Lung (tissue), 12 donors: ENCODE measurements around the gene KIF5C. TPM values are rescaled to one million over a fixed set of nuclear protein-coding genes. Genes with fewer than 3 reads are reported as not detected.

ENCODE experiments used
- ATAC-seq: fragments of 200-7000 bp; cut with Tn5 transposase; one replicate; pipeline ENCODE4 v1.9.1; 2020; ENCODE audit warnings: moderate number of reproducible peaks; ENCODE audit not compliant: insufficient read depth, low FRiP score
- DNase-seq, 3 donors: peaks; one replicate each; pipeline ENCODE4 v3.0.0-alpha.2; 2013 to 2017
- H3K27ac ChIP-seq, 2 donors: one replicate each; pipeline ENCODE4 v1.5.1; 2013; ENCODE audit warnings: mild to moderate bottlenecking in 2 of 2, moderate library complexity in 2 of 2, control low read depth in 1 of 2, inconsistent platforms in 1 of 2, low read depth in 1 of 2, low read length in 1 of 2
- H3K27me3 ChIP-seq, 3 donors: one replicate each; pipeline ENCODE4 v1.5.1; 2013; ENCODE audit warnings: low read length in 2 of 3; ENCODE audit not compliant: control insufficient read depth in 3 of 3, insufficient read depth in 3 of 3
- H3K36me3 ChIP-seq, 4 donors: one replicate each; pipeline ENCODE4 v1.5.1; 2013; ENCODE audit warnings: low read length in 4 of 4, mild to moderate bottlenecking in 1 of 4, moderate library complexity in 1 of 4; ENCODE audit not compliant: control insufficient read depth in 4 of 4, insufficient read depth in 4 of 4
- H3K4me1 ChIP-seq, 5 donors: one replicate each; pipeline ENCODE4 v1.5.1; 2013; ENCODE audit warnings: low read length in 5 of 5, mild to moderate bottlenecking in 2 of 5, moderate library complexity in 1 of 5; ENCODE audit not compliant: control insufficient read depth in 5 of 5, insufficient read depth in 5 of 5
- H3K4me3 ChIP-seq: one replicate; pipeline ENCODE4 v1.5.1; 2013; ENCODE audit warnings: mild to moderate bottlenecking, control low read depth, moderate library complexity
- H3K9ac ChIP-seq, 2 donors: one replicate each; pipeline ENCODE4 v1.5.1; 2013; ENCODE audit warnings: low read length in 2 of 2, control low read depth in 1 of 2; ENCODE audit not compliant: insufficient read depth in 1 of 2
- H3K9me3 ChIP-seq, 4 donors: one replicate each; pipeline ENCODE4 v1.5.1; 2013; ENCODE audit warnings: low read length in 3 of 4, mild to moderate bottlenecking in 1 of 4, moderate library complexity in 1 of 4; ENCODE audit not compliant: control insufficient read depth in 4 of 4, insufficient read depth in 3 of 4
- WGBS, 2 donors: extraction: QIAGEN DNeasy Blood & Tissue Kit; methylation state at CpG; one replicate each; pipeline ENCODE4 v1.1.7; 2013; 5-methylcytosine and 5-hydroxymethylcytosine counted together
- polyA plus RNA-seq, 2 donors: library from polyadenylated mRNA; stranded (reverse); fragments of 200-250 nt; gene quantifications; one replicate each; pipeline ENCODE4 v1.2.1, GENCODE V29; 2013
- total RNA-seq, 2 donors: library from RNA; depleted of rRNA in 1 of 2; stranded (reverse); fragments of >200 nt in 1 of 2; gene quantifications; one replicate each; pipeline ENCODE4 v1.2.1, GENCODE V29; 2014 to 2021
- TF ChIP-seq, protein P1 (sequence below): IDR thresholded peaks from 2 replicates; pipeline ENCODE4 v1.5.1; 2012; ENCODE audit warnings: mild to moderate bottlenecking; ENCODE audit errors: control extremely low read depth, extremely low read depth
- donor health status: control.
- donor health status: control.
- donor health status: Bipolar disorder and iron deficiency.
- donor health status: healthy.
- donor health status: DM: yes; HTN: yes; CAD: no.

The KIF5C gene
- total and polyA plus RNA-seq, 4 donors: 0.22 to 1.4 (median 0.49) TPM

DNA sequence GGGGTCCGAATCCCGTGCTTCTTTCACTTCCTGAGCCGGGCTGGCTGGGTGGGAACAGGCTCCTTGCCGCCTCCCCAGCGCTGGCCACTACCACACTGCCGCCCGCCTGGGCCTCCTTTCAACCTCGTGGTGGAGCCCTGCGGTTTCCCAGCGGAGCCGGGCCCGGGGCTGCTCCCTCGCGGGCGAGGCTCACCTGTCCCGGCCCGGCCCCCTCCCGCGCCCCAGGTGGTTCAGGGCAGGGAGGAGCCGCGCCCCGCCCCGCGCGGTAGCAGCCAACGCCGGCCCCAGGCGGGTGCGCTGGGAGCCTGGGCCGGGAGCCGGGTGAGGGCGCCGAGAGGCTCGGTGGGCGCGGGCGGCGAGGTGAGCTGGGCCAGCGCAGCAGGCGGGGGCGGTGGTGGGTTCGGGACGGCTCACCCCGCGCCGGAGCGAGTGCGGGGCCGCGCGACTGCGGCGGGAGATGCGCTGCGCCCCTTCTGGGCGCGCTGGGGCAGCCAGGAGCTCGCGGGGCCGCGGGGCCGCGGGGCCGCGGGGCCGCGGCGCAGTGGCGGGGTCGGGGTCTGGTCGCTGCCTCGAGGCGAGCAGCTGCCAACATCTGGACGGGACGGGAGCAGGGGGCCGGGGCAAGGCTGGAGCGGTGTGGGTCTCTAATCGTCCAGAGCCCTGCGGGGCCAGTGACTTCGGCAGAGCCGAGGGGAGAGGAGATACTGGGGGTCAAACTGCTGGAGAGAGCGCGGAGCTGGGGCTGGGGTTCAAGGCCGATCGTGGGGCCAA is 163.6 kb downstream of the KIF5C start, which contains the start of gene LYPD6B:
Gene LYPD6B (plus strand): TSS at position 258 of the 771 bp plus-strand sequence. CDS start 92,250 bp downstream, outside the sequence.
- peaks cover 0 to 11% (median 3%) of the 10 kb centered on the region in 5 donors for H3K4me1 ChIP-seq
- H3K9ac ChIP-seq: peak within 1 kb of the TSS; percentile 67 to 81
- peak; percentile 68 to 71 (median 68) for DNase-seq
- peak within 1 kb of the TSS; percentile 47 for H3K4me3 ChIP-seq
- 2 to 3% methylated on average over 57 to 85 of the region's 85 CpGs for WGBS, 2 donors
- H3K27me3 ChIP-seq: peaks cover 0 to 9% (median 0%) of the 10 kb centered on the region in 3 donors
- H3K36me3 ChIP-seq: no peaks in the 10 kb centered on the region
- TF ChIP-seq, protein P1, sequence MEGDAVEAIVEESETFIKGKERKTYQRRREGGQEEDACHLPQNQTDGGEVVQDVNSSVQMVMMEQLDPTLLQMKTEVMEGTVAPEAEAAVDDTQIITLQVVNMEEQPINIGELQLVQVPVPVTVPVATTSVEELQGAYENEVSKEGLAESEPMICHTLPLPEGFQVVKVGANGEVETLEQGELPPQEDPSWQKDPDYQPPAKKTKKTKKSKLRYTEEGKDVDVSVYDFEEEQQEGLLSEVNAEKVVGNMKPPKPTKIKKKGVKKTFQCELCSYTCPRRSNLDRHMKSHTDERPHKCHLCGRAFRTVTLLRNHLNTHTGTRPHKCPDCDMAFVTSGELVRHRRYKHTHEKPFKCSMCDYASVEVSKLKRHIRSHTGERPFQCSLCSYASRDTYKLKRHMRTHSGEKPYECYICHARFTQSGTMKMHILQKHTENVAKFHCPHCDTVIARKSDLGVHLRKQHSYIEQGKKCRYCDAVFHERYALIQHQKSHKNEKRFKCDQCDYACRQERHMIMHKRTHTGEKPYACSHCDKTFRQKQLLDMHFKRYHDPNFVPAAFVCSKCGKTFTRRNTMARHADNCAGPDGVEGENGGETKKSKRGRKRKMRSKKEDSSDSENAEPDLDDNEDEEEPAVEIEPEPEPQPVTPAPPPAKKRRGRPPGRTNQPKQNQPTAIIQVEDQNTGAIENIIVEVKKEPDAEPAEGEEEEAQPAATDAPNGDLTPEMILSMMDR: no peak
- H3K27ac ChIP-seq: no peak within 1 kb of the TSS
- H3K9me3 ChIP-seq: no peaks in the 10 kb centered on the region
- peak; percentile 29 for ATAC-seq

DNA sequence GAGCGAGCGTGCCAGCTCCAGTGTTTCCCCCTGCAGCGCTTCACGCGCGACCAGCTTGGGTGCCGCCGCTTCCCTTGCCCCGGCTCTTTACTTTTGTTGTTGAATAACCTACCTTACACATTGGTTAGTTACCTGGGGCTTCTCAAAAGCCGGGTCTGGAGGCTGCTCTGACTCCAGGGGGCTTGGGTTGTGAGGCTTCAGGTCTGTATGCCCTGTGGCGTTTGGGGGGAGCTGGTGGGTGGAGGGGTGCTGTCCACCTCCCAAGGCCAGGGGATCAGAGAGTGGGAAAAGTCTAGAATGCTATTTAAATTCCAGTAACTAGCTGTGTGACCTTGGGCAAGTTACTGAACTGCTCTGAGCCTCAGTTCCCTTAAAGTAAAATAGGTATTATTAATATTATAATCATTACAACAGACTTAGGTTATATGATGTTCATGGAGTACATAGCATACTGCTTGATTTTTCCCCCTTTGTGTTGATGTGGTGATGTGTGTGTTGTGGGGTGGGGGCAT is 164.2 kb downstream of the KIF5C start:
- TF ChIP-seq, protein P1: no peak
- WGBS, 2 donors: 42 to 50% methylated on average over 11 of the region's 11 CpGs
- H3K9ac ChIP-seq: peak overlapping the region; percentile 66 to 67

DNA sequence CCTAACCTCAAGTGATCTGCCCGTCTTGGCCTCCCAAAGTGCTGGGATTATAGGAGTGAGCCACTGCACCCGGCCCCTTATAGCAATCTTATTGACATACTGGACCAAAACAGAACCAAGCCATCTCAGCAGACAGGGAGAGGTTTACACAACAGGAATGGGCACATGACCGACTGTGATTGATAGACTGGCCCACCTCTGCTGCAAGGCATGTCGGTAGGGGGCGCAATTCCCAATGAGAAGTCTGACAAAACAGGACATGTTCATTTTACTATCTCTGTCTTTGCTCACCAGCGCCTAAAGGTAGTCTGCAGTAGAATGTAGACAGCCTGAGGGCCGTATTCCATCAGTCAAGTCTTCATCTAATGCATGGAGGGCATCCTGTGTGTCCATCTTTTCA is 165.4 kb downstream of the KIF5C start:
- H3K27me3 ChIP-seq: peaks cover 0 to 9% (median 0%) of the 10 kb centered on the region in 3 donors
- H3K36me3 ChIP-seq: no peaks in the 10 kb centered on the region
- no peaks in the 10 kb centered on the region for H3K9me3 ChIP-seq
- H3K4me3 ChIP-seq: no peak overlapping the region
- ATAC-seq (no peak), DNase-seq (no peak)
- TF ChIP-seq, protein P1: no peak
- H3K9ac ChIP-seq: no peak overlapping the region
- no peak overlapping the region for H3K27ac ChIP-seq
- peaks cover 0 to 11% (median 3%) of the 10 kb centered on the region in 5 donors for H3K4me1 ChIP-seq
- 71 to 76% methylated on average over 7 of the region's 7 CpGs for WGBS, 2 donors

More for the DNA sequence above, 164.2 kb downstream of the KIF5C start:
- ATAC-seq (no peak), DNase-seq (no peak)
- Histone ChIP-seq H3K36me3 (no peaks in the 10 kb centered on the region), H3K4me1 (peaks cover 0 to 11% (median 3%) of the 10 kb centered on the region in 5 donors), H3K4me3 (no peak overlapping the region), H3K27me3 (peaks cover 0 to 9% (median 0%) of the 10 kb centered on the region in 3 donors), H3K27ac (no peak overlapping the region), H3K9me3 (no peaks in the 10 kb centered on the region)
